PC-3 (cell line): ENCODE measurements around the gene ERI3. TPM values are rescaled to one million over a fixed set of nuclear protein-coding genes. Genes with fewer than 3 reads are reported as not detected.
A peak's percentile ranks its signal among the peaks of the same experiment; 100 is the strongest.

Source experiments
- ATAC-seq: fragments of 200-7000 bp; cut with Tn5 transposase; 2 replicates; pipeline ENCODE4 v1.9.1; 2020; ENCODE audit warnings: mild to moderate bottlenecking, moderate library complexity
- BruUV-seq: library from RNA; stranded (reverse); fragments of 400-500 nt; replicated peaks from 2 replicates; lab custom pipeline; 2021; lab: Mats Ljungman, UMichigan
- CTCF ChIA-PET: fragments of 300-600 bp; sonication (Branson Sonifier 250); formaldehyde crosslinking; loops from one replicate; lab custom pipeline; 2022; ENCODE audit warnings: antibody characterized with exemption; lab: Charles Lee
- POLR2A ChIA-PET: fragments of 300-600 bp; sonication (Branson Sonifier 250); formaldehyde crosslinking; loops from one replicate; lab custom pipeline; 2022; ENCODE audit warnings: antibody characterized with exemption; ENCODE audit not compliant: unreplicated experiment; lab: Charles Lee
- DNase-seq: peaks from one replicate; pipeline ENCODE4 v3.0.0-alpha.2; 2015
- H2AFZ ChIP-seq: fragments of 300-600 bp; sonication (generic); 2 replicates; pipeline ENCODE4 v1.6.0; 2016; ENCODE audit warnings: antibody characterized with exemption, low read length
- H3F3A ChIP-seq: fragments of 300-600 bp; sonication (generic); one replicate; pipeline ENCODE4 v1.6.0; 2017; ENCODE audit warnings: antibody characterized with exemption, low read length, control low read depth, mild to moderate bottlenecking; ENCODE audit not compliant: unreplicated experiment
- H3K27ac ChIP-seq: fragments of 300-600 bp; sonication (generic); 2 replicates; pipeline ENCODE4 v1.5.1; 2016; ENCODE audit warnings: mild to moderate bottlenecking, low read length
- H3K27me3 ChIP-seq: fragments of 300-600 bp; sonication (generic); 2 replicates; pipeline ENCODE4 v1.6.1; 2016; ENCODE audit warnings: low read length, mixed read lengths
- H3K36me3 ChIP-seq: fragments of 300-600 bp; sonication (generic); 2 replicates; pipeline ENCODE4 v1.6.1; 2016; ENCODE audit warnings: low read depth, mixed run types, low read length, mixed read lengths
- H3K4me1 ChIP-seq: fragments of 300-600 bp; sonication (generic); 2 replicates; pipeline ENCODE4 v1.5.1; 2016; ENCODE audit warnings: low read length; ENCODE audit not compliant: insufficient read depth
- H3K4me2 ChIP-seq: fragments of 300-600 bp; sonication (generic); 2 replicates; pipeline ENCODE4 v1.6.0; 2016; ENCODE audit warnings: low read length
- H3K4me3 ChIP-seq: fragments of 300-600 bp; sonication (generic); 2 replicates; pipeline ENCODE4 v1.5.1; 2016; ENCODE audit warnings: mild to moderate bottlenecking, low read length, mixed read lengths
- H3K79me2 ChIP-seq: fragments of 300-600 bp; sonication (generic); 2 replicates; pipeline ENCODE4 v1.6.1; 2017; ENCODE audit warnings: low read length, mixed read lengths
- H3K9ac ChIP-seq: fragments of 300-600 bp; sonication (generic); 2 replicates; pipeline ENCODE4 v1.6.0; 2016; ENCODE audit warnings: mild to moderate bottlenecking, low read length
- H3K9me2 ChIP-seq: fragments of 300-600 bp; sonication (generic); replicated peaks from 2 replicates; pipeline ENCODE4 v1.6.1; 2016; ENCODE audit warnings: mixed run types, low read length, mixed read lengths
- H3K9me3 ChIP-seq: fragments of 300-600 bp; sonication (generic); 2 replicates; pipeline ENCODE4 v1.6.1; 2016; ENCODE audit warnings: low read length, mixed read lengths
- H4K20me1 ChIP-seq: fragments of 300-600 bp; sonication (generic); 2 replicates; pipeline ENCODE4 v1.6.1; 2016; ENCODE audit warnings: low read length, mixed read lengths
- EZH2 ChIP-seq: fragments of 300-600 bp; sonication (generic); IDR thresholded peaks from one replicate; pipeline ENCODE4 v1.6.1; 2017; ENCODE audit warnings: antibody characterized with exemption, mild to moderate bottlenecking, low read length; ENCODE audit not compliant: unreplicated experiment
- EZH2phosphoT487 ChIP-seq: fragments of 300-600 bp; sonication (generic); IDR thresholded peaks from 2 replicates; pipeline ENCODE4 v1.6.1; 2018; ENCODE audit warnings: mild to moderate bottlenecking, antibody characterized with exemption, low read length, borderline replicate concordance
- intact Hi-C: fragments of 100-400 bp; cut with micrococcal nuclease; formaldehyde crosslinking; loops from 2 replicates; pipeline ENCODE4 v1.9.0; 2023
- total RNA-seq: library from RNA; depleted of rRNA; stranded (reverse); fragments of >200 nt; gene quantifications from 2 replicates; pipeline ENCODE4 v1.2.3, GENCODE V29; 2014
- TF ChIP-seq, protein P1 (sequence below): fragments of 300-600 bp; sonication (generic); conservative IDR thresholded peaks from 2 replicates; pipeline ENCODE4 v1.5.1; 2017; ENCODE audit warnings: antibody characterized with exemption, low read depth, mild to moderate bottlenecking, low read length

Gene ERI3
- total RNA-seq, 1 experiment from 2014 or later: 138 TPM

- intact Hi-C loops: no loop called here
- Histone ChIP-seq H3K36me3 (no peaks in the 10 kb centered on the region), H3F3A (no peaks in the 10 kb centered on the region), H3K4me1 (peaks cover 6% of the 10 kb centered on the region; the same call in 1 of the 2 replicates), H3K27me3 (peaks cover 4% of the 10 kb centered on the region; the same call in 1 of the 2 replicates), H3K9me3 (no peaks in the 10 kb centered on the region), H4K20me1 (no peaks in the 10 kb centered on the region), H3K4me2 (peak overlapping the region; percentile 28), H3K9ac (no peak overlapping the region), H3K79me2 (no peaks in the 10 kb centered on the region), H3K27ac (peak overlapping the region; percentile 45), H2AFZ (no peak overlapping the region), H3K9me2 (no peaks in the 10 kb centered on the region), H3K4me3 (no peak overlapping the region)
- POLR2A ChIA-PET: interaction anchor here (0.5 kb wide), 1 partner anchor 62 kb away, joined by 3 read pairs; no protein-coding TSS in a partner anchor
- no TSS peak for BruUV-seq
- CTCF ChIA-PET: no interaction called here
- ATAC-seq (peak; percentile 77), DNase-seq (peak; percentile 81)
- TF ChIP-seq, protein P1, sequence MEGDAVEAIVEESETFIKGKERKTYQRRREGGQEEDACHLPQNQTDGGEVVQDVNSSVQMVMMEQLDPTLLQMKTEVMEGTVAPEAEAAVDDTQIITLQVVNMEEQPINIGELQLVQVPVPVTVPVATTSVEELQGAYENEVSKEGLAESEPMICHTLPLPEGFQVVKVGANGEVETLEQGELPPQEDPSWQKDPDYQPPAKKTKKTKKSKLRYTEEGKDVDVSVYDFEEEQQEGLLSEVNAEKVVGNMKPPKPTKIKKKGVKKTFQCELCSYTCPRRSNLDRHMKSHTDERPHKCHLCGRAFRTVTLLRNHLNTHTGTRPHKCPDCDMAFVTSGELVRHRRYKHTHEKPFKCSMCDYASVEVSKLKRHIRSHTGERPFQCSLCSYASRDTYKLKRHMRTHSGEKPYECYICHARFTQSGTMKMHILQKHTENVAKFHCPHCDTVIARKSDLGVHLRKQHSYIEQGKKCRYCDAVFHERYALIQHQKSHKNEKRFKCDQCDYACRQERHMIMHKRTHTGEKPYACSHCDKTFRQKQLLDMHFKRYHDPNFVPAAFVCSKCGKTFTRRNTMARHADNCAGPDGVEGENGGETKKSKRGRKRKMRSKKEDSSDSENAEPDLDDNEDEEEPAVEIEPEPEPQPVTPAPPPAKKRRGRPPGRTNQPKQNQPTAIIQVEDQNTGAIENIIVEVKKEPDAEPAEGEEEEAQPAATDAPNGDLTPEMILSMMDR: no peak
- no peak for TF ChIP-seq EZH2phosphoT487
- no peak for TF ChIP-seq EZH2
Observed at GRCh38 chr1:44390277-44390676, 35.2 kb upstream of the ERI3 start.

GRCh38 chr1:44389437-44389836 lies 34.4 kb upstream of the ERI3 start:
- no TSS peak for BruUV-seq
- no peak for ATAC-seq
- POLR2A ChIA-PET: no interaction called here

DNA sequence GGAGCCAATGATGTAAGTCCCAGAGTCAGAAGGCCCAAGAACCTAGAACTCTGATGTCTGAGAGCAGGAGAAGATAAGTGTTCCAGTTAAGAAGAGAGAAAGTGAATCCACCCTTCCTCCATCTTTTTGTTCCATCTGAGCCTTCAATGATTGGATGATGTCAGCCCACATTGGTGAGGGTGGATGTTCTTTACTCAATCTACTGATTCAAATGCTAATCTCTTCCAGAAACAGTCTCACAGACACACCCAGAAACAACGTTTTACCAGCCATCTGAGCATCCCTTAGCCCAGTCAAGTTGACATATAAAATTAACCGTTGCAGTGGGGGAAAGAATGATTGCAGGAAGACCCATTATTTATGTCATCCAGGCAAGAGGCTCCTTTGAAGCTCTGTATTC lies 33.5 kb upstream of the ERI3 start:
- Histone ChIP-seq H3K79me2 (no peaks in the 10 kb centered on the region), H3F3A (no peaks in the 10 kb centered on the region), H2AFZ (no peak overlapping the region), H4K20me1 (no peaks in the 10 kb centered on the region), H3K9ac (no peak overlapping the region), H3K4me3 (no peak overlapping the region), H3K27ac (no peak overlapping the region), H3K36me3 (no peaks in the 10 kb centered on the region), H3K9me2 (no peaks in the 10 kb centered on the region), H3K27me3 (no peaks in the 10 kb centered on the region), H3K9me3 (no peaks in the 10 kb centered on the region), H3K4me2 (no peak overlapping the region), H3K4me1 (peaks cover 6% of the 10 kb centered on the region; the same call in 1 of the 2 replicates)
- no TSS peak for BruUV-seq
- intact Hi-C loops: no loop called here
- ChIA-PET CTCF (no interaction called here), POLR2A (no interaction called here)
- TF ChIP-seq EZH2 (no peak), EZH2phosphoT487 (no peak)
- TF ChIP-seq, protein P1: no peak
- DNase-seq: no peak
- ATAC-seq: no peak

More at GRCh38 chr1:44389437-44389836, 34.4 kb upstream of the ERI3 start:
- Histone ChIP-seq H2AFZ (no peak overlapping the region), H3K27me3 (no peaks in the 10 kb centered on the region), H3K9me2 (no peaks in the 10 kb centered on the region), H3K9ac (no peak overlapping the region), H3F3A (no peaks in the 10 kb centered on the region), H3K79me2 (no peaks in the 10 kb centered on the region), H3K27ac (peak overlapping the region; percentile 45; the same call in 1 of the 2 replicates), H4K20me1 (no peaks in the 10 kb centered on the region), H3K36me3 (no peaks in the 10 kb centered on the region), H3K4me2 (no peak overlapping the region), H3K4me3 (no peak overlapping the region), H3K9me3 (no peaks in the 10 kb centered on the region), H3K4me1 (peaks cover 6% of the 10 kb centered on the region; the same call in 1 of the 2 replicates)
- CTCF ChIA-PET: no interaction called here
- no peak for DNase-seq
- intact Hi-C loops: no loop called here
- TF ChIP-seq EZH2phosphoT487: no peak
- no peak for TF ChIP-seq EZH2
- TF ChIP-seq, protein P1: no peak
